HG02588 (cell line): ENCODE measurements around the gene RNF113B.

Source experiments
- ATAC-seq: cut with Tn5 transposase; IDR thresholded peaks from one replicate; pipeline ENCODE4 v1.9.1; 2021; ENCODE audit warnings: mild to moderate bottlenecking, moderate library complexity; ENCODE audit not compliant: unreplicated experiment

RNF113B gene

GRCh38 chr13:98142380-98143156 lies 34.5 kb downstream of the RNF113B start, which contains the start of gene FARP1:
Gene FARP1 (plus strand): TSS chr13:98143094. CDS start chr13:98213243, 70,149 bp downstream.
- ATAC-seq, result peak; percentile 78

GRCh38 chr13:98141509-98142379 lies 35.3 kb downstream of the RNF113B start:
- no peak for ATAC-seq

- ATAC-seq, result no peak
Observed at GRCh38 chr13:98141091-98141490, 36.0 kb downstream of the RNF113B start.

GRCh38 chr13:98134901-98135300 lies 42.2 kb downstream of the RNF113B start:
- no peak for ATAC-seq

- peak; percentile 86 for ATAC-seq
Observed at GRCh38 chr13:98133946-98134345, 43.1 kb downstream of the RNF113B start.

- ATAC-seq, result no peak
Observed at GRCh38 chr13:98129059-98129746, 47.9 kb downstream of the RNF113B start.
